Aorta (tissue), 5 donors: ENCODE measurements around the gene LIAS. TPM values are rescaled to one million over a fixed set of nuclear protein-coding genes. Genes with fewer than 3 reads are reported as not detected.

Source experiments
- ATAC-seq: fragments of 200-7000 bp; cut with Tn5 transposase; one replicate; pipeline ENCODE4 v1.9.1; 2022; ENCODE audit warnings: moderate library complexity; ENCODE audit not compliant: low FRiP score
- DNase-seq, 2 donors: peaks; one replicate each; pipeline ENCODE4 v3.0.0-alpha.2; 2020
- H3K27ac ChIP-seq, 2 donors: one replicate each; pipeline ENCODE4 v1.5.1; 2013; ENCODE audit warnings: low read length in 2 of 2, mild to moderate bottlenecking in 2 of 2, moderate library complexity in 2 of 2, control low read depth in 1 of 2, inconsistent platforms in 1 of 2, low read depth in 1 of 2
- H3K27me3 ChIP-seq, 2 donors: one replicate each; pipeline ENCODE4 v1.6.1; 2013; ENCODE audit warnings: control low read depth in 1 of 2, low read length in 1 of 2, mild to moderate bottlenecking in 1 of 2, moderate library complexity in 1 of 2; ENCODE audit not compliant: insufficient read depth in 2 of 2, control insufficient read depth in 1 of 2
- H3K36me3 ChIP-seq, 2 donors: one replicate each; pipeline ENCODE4 v1.6.1; 2013; ENCODE audit warnings: control low read depth in 1 of 2, low read length in 1 of 2, mild to moderate bottlenecking in 1 of 2; ENCODE audit not compliant: insufficient read depth in 2 of 2, control insufficient read depth in 1 of 2
- H3K4me1 ChIP-seq, 2 donors: one replicate each; pipeline ENCODE4 v1.6.1; 2013; ENCODE audit warnings: low read length in 2 of 2, control low read depth in 1 of 2, mild to moderate bottlenecking in 1 of 2, moderate library complexity in 1 of 2; ENCODE audit not compliant: insufficient read depth in 2 of 2, control insufficient read depth in 1 of 2
- H3K4me3 ChIP-seq, 2 donors: one replicate each; pipeline ENCODE4 v1.5.1; 2013; ENCODE audit warnings: low read length in 2 of 2, control low read depth in 1 of 2, mild to moderate bottlenecking in 1 of 2
- H3K9me3 ChIP-seq: one replicate; pipeline ENCODE4 v1.6.1; 2013; ENCODE audit warnings: mild to moderate bottlenecking, low read length; ENCODE audit not compliant: control insufficient read depth
- WGBS, 2 donors: extraction: QIAGEN DNeasy Blood & Tissue Kit; methylation state at CpG; one replicate each; pipeline ENCODE4 v1.1.7; 2013; 5-methylcytosine and 5-hydroxymethylcytosine counted together
- intact Hi-C, 2 donors: fragments of 100-400 bp; cut with DNase I; formaldehyde crosslinking; loops; one replicate each; pipeline versions ENCODE4 v1.14.2 to v1.15.0; 2022
- polyA plus RNA-seq, 2 donors: library from polyadenylated mRNA; stranded (reverse); fragments of 200-250 nt; gene quantifications; one replicate each; pipeline ENCODE4 v1.2.3, GENCODE V29; 2013
- total RNA-seq, 2 donors: library from RNA; stranded (reverse); fragmentation: NEBNext Ultra II Directional; extraction: Animal tissue kit (Norgen Biotek cat#: 25700); gene quantifications; one replicate each; pipeline ENCODE4 v1.2.1, GENCODE V29; 2021
- donor health status: healthy with polysubstance abuse.
- donor health status: Bipolar disorder and iron deficiency.
- donor health status: DM: no; HTN: no; CAD: no.
- donor health status: DM: no; HTN: no; CAD: no.
- donor health status: DM: yes; HTN: yes; CAD: no.

Gene LIAS
- total and polyA plus RNA-seq, 4 donors, result 5.4 to 18.4 (median 9.3) TPM

- DNase-seq, result no peak
- Histone ChIP-seq H3K9me3 (no peaks in the 10 kb centered on the region), H3K36me3 (peaks cover 0 to 5% of the 10 kb centered on the region in 2 donors), H3K27ac (no peak overlapping the region), H3K27me3 (no peaks in the 10 kb centered on the region), H3K4me3 (no peak overlapping the region), H3K4me1 (no peaks in the 10 kb centered on the region)
- 33 to 36% methylated on average over 2 of the region's 2 CpGs for WGBS, 2 donors
- ATAC-seq, result no peak
- intact Hi-C loops, result loop anchor here in 1 of 2 donors (5.0 kb wide), 1 partner anchor 192 kb away; no protein-coding TSS in a partner anchor
Measured at GRCh38 chr4:39464886-39465501, 6.1 kb downstream of the LIAS start.

- Histone ChIP-seq H3K36me3 (peaks cover 0 to 5% of the 10 kb centered on the region in 2 donors), H3K27ac (no peak overlapping the region), H3K27me3 (no peaks in the 10 kb centered on the region), H3K9me3 (no peaks in the 10 kb centered on the region), H3K4me3 (no peak overlapping the region), H3K4me1 (no peaks in the 10 kb centered on the region)
- 65 to 69% methylated on average over 4 of the region's 4 CpGs for WGBS, 2 donors
- DNase-seq (no peak), ATAC-seq (no peak)
- intact Hi-C loops, result loop anchor here in 1 of 2 donors (5.0 kb wide), 1 partner anchor 191 kb away; no protein-coding TSS in a partner anchor
Measured at GRCh38 chr4:39466747-39467146, 7.9 kb downstream of the LIAS start.

DNA sequence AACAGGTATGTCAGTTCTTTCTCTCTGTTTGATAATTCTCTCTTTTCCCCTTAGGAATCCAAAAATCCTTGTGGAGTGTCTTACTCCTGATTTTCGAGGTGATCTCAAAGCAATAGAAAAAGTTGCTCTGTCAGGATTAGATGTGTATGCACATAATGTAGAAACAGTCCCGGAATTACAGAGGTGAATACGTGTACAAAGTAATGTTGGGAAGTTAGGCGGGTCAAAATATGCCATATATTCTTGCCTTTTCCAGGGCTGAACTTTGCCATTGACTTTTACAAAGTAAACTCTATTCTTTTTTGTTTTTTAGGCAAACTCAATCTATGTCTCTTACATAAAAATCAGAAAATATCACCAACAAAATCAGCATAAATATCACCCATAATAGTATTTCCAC, 8.6 kb downstream of the LIAS start:
- intact Hi-C loops, result loop anchor here in 1 of 2 donors (5.0 kb wide), 1 partner anchor 190 kb away; no protein-coding TSS in a partner anchor
- no peak for DNase-seq
- 89 to 92% methylated on average over 4 of the region's 4 CpGs for WGBS, 2 donors
- Histone ChIP-seq H3K4me1 (no peaks in the 10 kb centered on the region), H3K4me3 (no peak overlapping the region), H3K9me3 (no peaks in the 10 kb centered on the region), H3K27me3 (no peaks in the 10 kb centered on the region), H3K27ac (no peak overlapping the region), H3K36me3 (peaks cover 0 to 5% of the 10 kb centered on the region in 2 donors)
- no peak for ATAC-seq

GRCh38 chr4:39469429-39470077, 10.7 kb downstream of the LIAS start:
- no peak for DNase-seq
- H3K4me3 ChIP-seq, result no peak overlapping the region
- intact Hi-C loops, result loop anchor here (2.0 to 5.0 kb wide), 4 partner anchors 58 to 508 kb away; partner anchors contain the start of genes PDS5A (in 1 of the 2) and UGDH (in 1 of the 2)
- 58 to 64% methylated on average over 4 of the region's 4 CpGs for WGBS, 2 donors
- no peaks in the 10 kb centered on the region for H3K9me3 ChIP-seq
- peak; percentile 93 for ATAC-seq
- peak overlapping the region in 1 of 2 donors; percentile 64 for H3K27ac ChIP-seq
- H3K36me3 ChIP-seq, result peaks cover 0 to 3% of the 10 kb centered on the region in 2 donors
- H3K27me3 ChIP-seq, result no peaks in the 10 kb centered on the region
- no peaks in the 10 kb centered on the region for H3K4me1 ChIP-seq

DNA sequence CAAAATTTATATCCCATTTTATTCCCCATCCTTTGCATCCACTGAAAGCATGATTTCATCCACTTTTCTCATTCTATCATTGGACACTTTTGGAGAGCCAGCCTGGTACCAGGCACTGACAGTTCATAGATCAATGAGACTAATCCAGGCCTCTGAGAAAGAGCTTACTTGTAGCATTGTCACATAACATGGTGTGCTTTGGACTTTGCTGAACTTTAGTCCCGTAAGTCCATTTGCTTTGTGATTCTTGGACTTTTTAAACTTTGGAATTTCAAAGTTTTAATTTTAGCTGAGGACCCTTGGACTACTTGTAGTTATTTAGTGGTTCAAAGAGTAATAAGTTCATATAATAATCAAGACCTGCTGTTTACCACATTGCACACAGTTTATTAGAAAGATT, 11.5 kb downstream of the LIAS start:
- ATAC-seq (no peak), DNase-seq (no peak)
- Histone ChIP-seq H3K27ac (no peak overlapping the region), H3K36me3 (no peaks in the 10 kb centered on the region), H3K9me3 (no peaks in the 10 kb centered on the region), H3K27me3 (no peaks in the 10 kb centered on the region), H3K4me1 (no peaks in the 10 kb centered on the region), H3K4me3 (no peak overlapping the region)
- intact Hi-C loops, result loop anchor here in 1 of 2 donors (5.0 kb wide), 2 partner anchors 57 to 507 kb away; partner anchors contain the start of genes PDS5A and UGDH
- 81 to 85% methylated on average over 1 of the region's 1 CpG for WGBS, 2 donors

- intact Hi-C loops, result loop anchor here in 1 of 2 donors (5.0 kb wide), 2 partner anchors 55 to 505 kb away; partner anchors contain the start of genes PDS5A and UGDH
- ATAC-seq (no peak), DNase-seq (no peak)
- no peaks in the 10 kb centered on the region for H3K9me3 ChIP-seq
- H3K4me3 ChIP-seq, result no peak overlapping the region
- WGBS, 2 donors, result 89% methylated on average over 3 of the region's 3 CpGs
- no peaks in the 10 kb centered on the region for H3K27me3 ChIP-seq
- no peaks in the 10 kb centered on the region for H3K4me1 ChIP-seq
- H3K27ac ChIP-seq, result no peak overlapping the region
- H3K36me3 ChIP-seq, result no peaks in the 10 kb centered on the region
Measured at GRCh38 chr4:39472396-39472795, 13.5 kb downstream of the LIAS start.

- WGBS, 2 donors, result 31 to 38% methylated on average over 5 of the region's 5 CpGs
- intact Hi-C loops, result no loop called here
- Histone ChIP-seq H3K9me3 (no peaks in the 10 kb centered on the region), H3K27me3 (no peaks in the 10 kb centered on the region), H3K4me3 (no peak overlapping the region), H3K36me3 (no peaks in the 10 kb centered on the region), H3K4me1 (no peaks in the 10 kb centered on the region), H3K27ac (no peak overlapping the region)
- no peak for ATAC-seq
- no peak for DNase-seq
Measured at GRCh38 chr4:39476187-39476895, 17.5 kb downstream of the LIAS start.

- WGBS, 2 donors, result 95 to 96% methylated on average over 27 of the region's 27 CpGs
- no peaks in the 10 kb centered on the region for H3K4me1 ChIP-seq
- DNase-seq (no peak), ATAC-seq (no peak)
- H3K36me3 ChIP-seq, result no peaks in the 10 kb centered on the region
- H3K27ac ChIP-seq, result no peak overlapping the region
- intact Hi-C loops, result no loop called here
- no peak overlapping the region for H3K4me3 ChIP-seq
- H3K27me3 ChIP-seq, result no peaks in the 10 kb centered on the region
- no peaks in the 10 kb centered on the region for H3K9me3 ChIP-seq
Measured at GRCh38 chr4:39480251-39480650, 21.4 kb downstream of the LIAS start.
